B cell (primary cell): ENCODE results near the gene KLK14. TPM values are rescaled to one million over a fixed set of nuclear protein-coding genes. Genes with fewer than 3 reads are reported as not detected.

Experiments
- ATAC-seq: fragments of 200-7000 bp; cut with Tn5 transposase; one replicate; pipeline ENCODE4 v1.10.0; 2021; ENCODE audit warnings: low read depth, mild to moderate bottlenecking, moderate number of reproducible peaks, moderate library complexity
- CTCF ChIA-PET: fragments of 350-600 bp; sonication (Branson Sonifier 250); formaldehyde crosslinking; loops from one replicate; lab custom pipeline; 2021; ENCODE audit warnings: antibody characterized with exemption, inconsistent platforms; lab: Charles Lee
- POLR2A ChIA-PET: fragments of 350-600 bp; sonication (Branson Sonifier 250); formaldehyde crosslinking; loops from one replicate; lab custom pipeline; 2021; ENCODE audit warnings: antibody characterized with exemption; lab: Charles Lee
- DNase-seq: peaks from one replicate; pipeline ENCODE4 v3.0.0; 2013
- H2AFZ ChIP-seq: 2 replicates; pipeline ENCODE4 v1.6.1; 2012; ENCODE audit warnings: mild to moderate bottlenecking, low read depth, low read length; ENCODE audit not compliant: insufficient read depth, poor library complexity, severe bottlenecking
- H3K27ac ChIP-seq, 2 donors: 1 replicate in 1 of 2; 2 replicates in 1 of 2; pipeline ENCODE4 v1.5.1; 2012 to 2013; ENCODE audit warnings: low read length in 2 of 2, mild to moderate bottlenecking in 2 of 2, moderate library complexity in 1 of 2
- H3K27me3 ChIP-seq, 4 experiments: fragments of 200-600 bp in 1 of 4; sonication (generic) in 1 of 4; replicated peaks in 1 of 4; 1 replicate in 2 of 4; 2 replicates in 2 of 4; pipeline versions ENCODE4 v1.6.1 to v1.7.0; 2013 to 2016; ENCODE audit warnings: low read length in 3 of 4, mild to moderate bottlenecking in 2 of 4, mixed read lengths in 1 of 4, moderate library complexity in 1 of 4; ENCODE audit not compliant: insufficient read depth in 4 of 4, control insufficient read depth in 3 of 4; ENCODE audit errors: control extremely low read depth in 1 of 4
- H3K36me3 ChIP-seq, 2 experiments: replicated peaks in 1 of 2; 1 replicate in 1 of 2; 2 replicates in 1 of 2; pipeline versions ENCODE4 v1.6.1 to v1.7.1; 2013; ENCODE audit warnings: low read length in 1 of 2; ENCODE audit not compliant: insufficient read depth in 2 of 2, control insufficient read depth in 1 of 2; ENCODE audit errors: control extremely low read depth in 1 of 2, extremely low read depth in 1 of 2
- H3K4me1 ChIP-seq, 2 donors: fragments of 200-600 bp in 1 of 2; sonication (generic) in 1 of 2; 1 replicate in 1 of 2; 2 replicates in 1 of 2; pipeline versions ENCODE4 v1.5.1 to v1.6.1; 2013 to 2017; ENCODE audit warnings: low read length in 2 of 2; ENCODE audit not compliant: control insufficient read depth in 2 of 2, insufficient read depth in 2 of 2
- H3K4me2 ChIP-seq: replicated peaks from 2 replicates; pipeline ENCODE3; 2012; ENCODE audit warnings: mild to moderate bottlenecking, low read depth, low read length; ENCODE audit not compliant: poor library complexity, severe bottlenecking
- H3K4me3 ChIP-seq, 5 experiments: fragments of 200-600 bp in 1 of 5; sonication (generic) in 1 of 5; 1 replicate in 3 of 5; 2 replicates in 2 of 5; pipeline versions ENCODE4 v1.5.1 to v1.7.0; 2011 to 2016; ENCODE audit warnings: low read length in 4 of 5, mild to moderate bottlenecking in 4 of 5, low read depth in 2 of 5, control low read depth in 1 of 5, moderate library complexity in 1 of 5; ENCODE audit not compliant: insufficient read depth in 1 of 5; ENCODE audit errors: control extremely low read depth in 1 of 5, extremely low read depth in 1 of 5
- H3K79me2 ChIP-seq: fragments of 200-600 bp; sonication (generic); one replicate; pipeline ENCODE4 v1.6.0; 2016; ENCODE audit warnings: low read length; ENCODE audit not compliant: control insufficient read depth, insufficient read depth
- H3K9ac ChIP-seq: fragments of 200-600 bp; sonication (generic); 2 replicates; pipeline ENCODE4 v1.6.1; 2017; ENCODE audit warnings: mild to moderate bottlenecking, low read length, moderate library complexity
- H3K9me3 ChIP-seq, 3 donors: one replicate each; pipeline versions ENCODE4 v1.6.1 to v1.7.1; 2013; ENCODE audit warnings: low read length in 2 of 3; ENCODE audit not compliant: control insufficient read depth in 2 of 3, insufficient read depth in 1 of 3; ENCODE audit errors: control extremely low read depth in 1 of 3
- H4K20me1 ChIP-seq: 2 replicates; pipeline ENCODE4 v1.6.0; 2012; ENCODE audit warnings: mild to moderate bottlenecking, low read length; ENCODE audit not compliant: insufficient read depth, control insufficient read depth, poor library complexity, severe bottlenecking
- H3K27ac Mint-ChIP-seq: one replicate; pipeline ENCODE4 v1.8.0; 2021; ENCODE audit warnings: mixed read lengths
- H3K27me3 Mint-ChIP-seq: one replicate; pipeline ENCODE4 v1.8.0; 2021; ENCODE audit warnings: mixed read lengths
- H3K4me1 Mint-ChIP-seq: one replicate; pipeline ENCODE4 v1.8.0; 2021; ENCODE audit warnings: mixed read lengths
- H3K4me3 Mint-ChIP-seq: one replicate; pipeline ENCODE4 v1.8.0; 2021; ENCODE audit warnings: mixed read lengths
- H3K9me3 Mint-ChIP-seq: one replicate; pipeline ENCODE4 v1.8.0; 2022; ENCODE audit warnings: mixed read lengths; ENCODE audit not compliant: insufficient read depth
- CTCF ChIP-seq: fragments of 200-600 bp; IDR thresholded peaks from one replicate; pipeline ENCODE4 v1.8.0; 2022; ENCODE audit warnings: antibody characterized with exemption, mild to moderate bottlenecking
- EZH2 ChIP-seq: IDR thresholded peaks from 2 replicates; pipeline ENCODE4 v1.6.1; 2012; ENCODE audit warnings: borderline replicate concordance, low read depth, mild to moderate bottlenecking, moderate library complexity, low read length; ENCODE audit not compliant: insufficient read depth, poor library complexity, severe bottlenecking
- WGBS: methylation state at CpG from one replicate; pipeline ENCODE4 v1.1.5; 2013; ENCODE audit warnings: missing lambda C conversion rate; ENCODE audit not compliant: insufficient coverage; 5-methylcytosine and 5-hydroxymethylcytosine counted together
- intact Hi-C: fragments of 100-400 bp; cut with micrococcal nuclease; formaldehyde crosslinking; loops from one replicate; pipeline ENCODE4 v1.10.0; 2022
- polyA plus RNA-seq: library from polyadenylated mRNA; depleted of rRNA; stranded (reverse); fragments of >200 nt; gene quantifications from 2 replicates; pipeline ENCODE4 v1.2.3, GENCODE V29; 2012
- total RNA-seq, 2 donors: library from RNA; stranded (reverse); fragments of 120-200 nt in 1 of 2; gene quantifications; 1 replicate in 1 of 2; 2 replicates in 1 of 2; pipeline versions ENCODE4 v1.2.3 to v1.2.4, GENCODE V29; 2013 to 2022

KLK14 gene
- total and polyA plus RNA-seq, 2 donors (not counting 1 experiment from before 2014, with no cell fraction given), result 0.49 to 0.59 TPM

GRCh38 chr19:51047031-51047335, 35.7 kb downstream of the KLK14 start:
- no peaks in the 10 kb centered on the region for H3K4me1 Mint-ChIP-seq
- POLR2A ChIA-PET, result no interaction called here
- 13% methylated on average over 1 of the region's 4 CpGs for WGBS

DNA sequence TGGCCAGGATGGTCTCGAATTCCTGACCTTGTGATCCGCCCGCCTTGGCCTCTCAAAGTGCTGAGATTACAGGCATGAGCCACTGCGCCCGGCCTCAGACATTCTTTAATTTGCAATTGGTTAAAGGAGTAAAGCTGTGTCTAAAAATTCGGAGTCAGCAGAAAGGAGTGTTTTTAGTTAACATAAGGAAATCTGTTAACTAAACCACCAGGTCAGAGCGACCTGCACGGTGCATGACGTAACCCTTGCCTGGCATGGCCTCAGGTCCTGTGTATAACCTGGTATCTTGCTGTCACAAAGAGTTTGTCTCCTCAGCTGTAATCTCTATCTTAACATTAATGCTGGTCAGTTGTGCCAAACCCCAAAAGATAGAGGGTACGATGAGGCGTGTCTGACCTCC, 38.4 kb downstream of the KLK14 start:
- ChIA-PET CTCF (no interaction called here), POLR2A (no interaction called here)
- intact Hi-C loops, result no loop called here
- WGBS, result 98% methylated on average over 8 of the region's 11 CpGs
- Histone ChIP-seq H3K27ac (no peak overlapping the region), H3K4me2 (no peak overlapping the region), H3K79me2 (no peaks in the 10 kb centered on the region), H3K4me1 (no peaks in the 10 kb centered on the region), H3K9me3 (no peaks in the 10 kb centered on the region), H3K4me3 (no peak overlapping the region), H3K9ac (no peak overlapping the region), H4K20me1 (no peaks in the 10 kb centered on the region), H2AFZ (no peak overlapping the region), H3K27me3 (no peaks in the 10 kb centered on the region), H3K36me3 (no peaks in the 10 kb centered on the region)
- ATAC-seq (no peak), DNase-seq (no peak)
- no peak overlapping the region for H3K4me3 Mint-ChIP-seq
- peaks cover 11% of the 10 kb centered on the region for H3K27me3 Mint-ChIP-seq
- TF ChIP-seq CTCF (no peak), EZH2 (no peak)
- H3K9me3 Mint-ChIP-seq, result peaks cover 2% of the 10 kb centered on the region
- no peak overlapping the region for H3K27ac Mint-ChIP-seq
- no peaks in the 10 kb centered on the region for H3K4me1 Mint-ChIP-seq

More at GRCh38 chr19:51047031-51047335, 35.7 kb downstream of the KLK14 start:
- no peak for TF ChIP-seq CTCF
- no peak for TF ChIP-seq EZH2
- DNase-seq (no peak), ATAC-seq (no peak)
- Histone ChIP-seq H3K4me3 (no peak overlapping the region), H4K20me1 (no peaks in the 10 kb centered on the region), H3K4me2 (no peak overlapping the region), H3K9ac (no peak overlapping the region), H3K27ac (no peak overlapping the region), H3K79me2 (no peaks in the 10 kb centered on the region), H3K9me3 (no peaks in the 10 kb centered on the region), H2AFZ (no peak overlapping the region), H3K36me3 (no peaks in the 10 kb centered on the region), H3K27me3 (peaks cover 0 to 4% (median 0%) of the 10 kb centered on the region in 4 experiments), H3K4me1 (no peaks in the 10 kb centered on the region)
- no peaks in the 10 kb centered on the region for H3K9me3 Mint-ChIP-seq
- intact Hi-C loops, result no loop called here
- H3K27me3 Mint-ChIP-seq, result peaks cover 11% of the 10 kb centered on the region
- CTCF ChIA-PET, result interaction anchor here (0.7 kb wide), 1 partner anchor 9 kb away, joined by 3 read pairs; no protein-coding TSS in a partner anchor
- no peak overlapping the region for H3K27ac Mint-ChIP-seq
- H3K4me3 Mint-ChIP-seq, result no peak overlapping the region
